KMS-11 (cell line): ENCODE measurements around the gene BEAN1.
A peak's percentile ranks its signal among the peaks of the same experiment; 100 is the strongest.

ENCODE experiments used
- H2AFZ ChIP-seq: fragments of 200-600 bp; sonication (generic); 2 replicates; pipeline ENCODE4 v1.6.1; 2016; ENCODE audit warnings: antibody characterized with exemption, mixed run types, low read depth
- H3K27ac ChIP-seq: fragments of 200-600 bp; sonication (generic); 2 replicates; pipeline ENCODE4 v1.6.1; 2016; ENCODE audit warnings: mild to moderate bottlenecking, mixed run types
- H3K27me3 ChIP-seq: fragments of 200-600 bp; sonication (generic); 2 replicates; pipeline ENCODE4 v1.6.1; 2017; ENCODE audit warnings: mild to moderate bottlenecking, low read depth, mixed run types, moderate library complexity; ENCODE audit not compliant: insufficient read depth
- H3K36me3 ChIP-seq: fragments of 200-600 bp; sonication (generic); 2 replicates; pipeline ENCODE4 v1.6.1; 2017; ENCODE audit warnings: mild to moderate bottlenecking, mixed run types; ENCODE audit not compliant: insufficient read depth
- H3K4me1 ChIP-seq: fragments of 200-600 bp; sonication (generic); 2 replicates; pipeline ENCODE4 v1.6.1; 2016; ENCODE audit warnings: mild to moderate bottlenecking, low read depth, mixed run types; ENCODE audit not compliant: poor library complexity, severe bottlenecking
- H3K4me2 ChIP-seq: fragments of 200-600 bp; sonication (generic); 2 replicates; pipeline ENCODE4 v1.7.0; 2016; ENCODE audit warnings: mild to moderate bottlenecking, mixed run types
- H3K4me3 ChIP-seq: fragments of 200-600 bp; sonication (generic); IDR thresholded peaks from 2 replicates; pipeline ENCODE4 v1.6.1; 2017; ENCODE audit warnings: low read depth, low read length, mixed read lengths; ENCODE audit not compliant: insufficient read depth
- H3K79me2 ChIP-seq: fragments of 200-600 bp; sonication (generic); 2 replicates; pipeline ENCODE4 v1.6.1; 2016; ENCODE audit warnings: low read depth, mixed run types; ENCODE audit not compliant: insufficient read depth
- H3K9ac ChIP-seq: fragments of 200-600 bp; sonication (generic); 2 replicates; pipeline ENCODE4 v1.6.1; 2016; ENCODE audit warnings: mild to moderate bottlenecking, mixed run types
- H4K20me1 ChIP-seq: fragments of 200-600 bp; sonication (generic); 2 replicates; pipeline ENCODE4 v1.6.1; 2016; ENCODE audit warnings: mild to moderate bottlenecking, mixed run types; ENCODE audit not compliant: insufficient read depth
- TF ChIP-seq, protein P1 (sequence below): fragments of 200-600 bp; sonication (generic); conservative IDR thresholded peaks from 2 replicates; pipeline ENCODE4 v1.6.1; 2017; ENCODE audit warnings: low read depth, mild to moderate bottlenecking, antibody characterized with exemption, low read length, moderate library complexity, mixed read lengths

Gene BEAN1

DNA sequence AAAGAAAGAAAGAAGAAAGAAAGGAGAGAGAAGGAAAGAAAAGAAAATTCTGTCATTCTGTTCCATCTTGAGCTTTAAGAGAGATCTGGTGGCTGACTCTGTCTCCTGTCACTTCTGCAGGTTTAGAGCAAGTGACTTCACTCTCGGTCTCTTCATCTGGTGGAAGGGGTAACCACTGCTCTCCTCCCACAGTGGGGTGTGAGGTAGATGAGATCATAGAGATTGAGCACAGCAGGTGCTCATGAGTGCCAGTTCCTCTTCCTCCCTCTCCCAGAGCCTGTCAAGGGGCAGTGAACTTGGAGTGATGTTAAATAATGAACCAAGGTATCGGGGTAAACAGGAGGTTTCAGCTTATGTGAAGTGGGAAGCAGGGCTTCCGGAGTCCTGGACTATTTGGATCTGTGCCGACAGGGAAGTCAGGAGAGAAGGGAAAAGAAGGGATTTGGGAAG, 47.7 kb downstream of the BEAN1 start:
- Histone ChIP-seq H3K4me3 (no peak overlapping the region), H4K20me1 (no peaks in the 10 kb centered on the region), H2AFZ (peak overlapping the region; percentile 46; the same call in 1 of the 2 replicates), H3K79me2 (no peaks in the 10 kb centered on the region), H3K4me1 (peaks cover 43% of the 10 kb centered on the region), H3K36me3 (no peaks in the 10 kb centered on the region), H3K27ac (no peak overlapping the region; the same call in 1 of the 2 replicates), H3K9ac (peak overlapping the region; percentile 3; the same call in 1 of the 2 replicates), H3K27me3 (no peaks in the 10 kb centered on the region), H3K4me2 (peak overlapping the region; percentile 53; the same call in 1 of the 2 replicates)
- TF ChIP-seq, protein P1, sequence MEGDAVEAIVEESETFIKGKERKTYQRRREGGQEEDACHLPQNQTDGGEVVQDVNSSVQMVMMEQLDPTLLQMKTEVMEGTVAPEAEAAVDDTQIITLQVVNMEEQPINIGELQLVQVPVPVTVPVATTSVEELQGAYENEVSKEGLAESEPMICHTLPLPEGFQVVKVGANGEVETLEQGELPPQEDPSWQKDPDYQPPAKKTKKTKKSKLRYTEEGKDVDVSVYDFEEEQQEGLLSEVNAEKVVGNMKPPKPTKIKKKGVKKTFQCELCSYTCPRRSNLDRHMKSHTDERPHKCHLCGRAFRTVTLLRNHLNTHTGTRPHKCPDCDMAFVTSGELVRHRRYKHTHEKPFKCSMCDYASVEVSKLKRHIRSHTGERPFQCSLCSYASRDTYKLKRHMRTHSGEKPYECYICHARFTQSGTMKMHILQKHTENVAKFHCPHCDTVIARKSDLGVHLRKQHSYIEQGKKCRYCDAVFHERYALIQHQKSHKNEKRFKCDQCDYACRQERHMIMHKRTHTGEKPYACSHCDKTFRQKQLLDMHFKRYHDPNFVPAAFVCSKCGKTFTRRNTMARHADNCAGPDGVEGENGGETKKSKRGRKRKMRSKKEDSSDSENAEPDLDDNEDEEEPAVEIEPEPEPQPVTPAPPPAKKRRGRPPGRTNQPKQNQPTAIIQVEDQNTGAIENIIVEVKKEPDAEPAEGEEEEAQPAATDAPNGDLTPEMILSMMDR = no peak

DNA sequence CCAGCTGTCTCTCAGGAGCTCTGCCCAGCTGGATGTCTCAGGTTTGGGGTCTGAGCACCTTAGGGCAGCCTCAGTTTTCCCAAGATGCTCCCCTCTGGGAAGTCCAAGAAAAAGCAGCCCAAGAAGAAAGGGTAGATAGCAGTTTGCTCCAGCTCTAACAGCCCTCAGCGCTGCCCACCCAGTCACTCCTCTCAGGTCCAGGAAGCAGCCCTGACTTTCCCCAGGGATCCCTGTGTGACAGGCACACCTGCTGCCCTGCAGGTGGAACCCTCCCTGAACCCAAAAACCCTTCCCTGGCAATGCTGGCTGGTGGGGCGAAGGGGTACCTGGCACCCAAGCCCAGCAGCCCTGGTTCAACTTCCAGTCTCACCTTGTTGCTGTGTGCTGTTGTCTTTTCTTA, 48.1 kb downstream of the BEAN1 start:
- Histone ChIP-seq H2AFZ (peak overlapping the region; percentile 46; the same call in 1 of the 2 replicates), H3K27me3 (no peaks in the 10 kb centered on the region), H3K4me3 (no peak overlapping the region), H3K36me3 (no peaks in the 10 kb centered on the region), H3K9ac (no peak overlapping the region), H4K20me1 (no peaks in the 10 kb centered on the region), H3K4me1 (peaks cover 43% of the 10 kb centered on the region), H3K27ac (no peak overlapping the region; the same call in 1 of the 2 replicates), H3K79me2 (no peaks in the 10 kb centered on the region), H3K4me2 (peak overlapping the region; percentile 53; the same call in 1 of the 2 replicates)
- TF ChIP-seq, protein P1 = no peak

DNA sequence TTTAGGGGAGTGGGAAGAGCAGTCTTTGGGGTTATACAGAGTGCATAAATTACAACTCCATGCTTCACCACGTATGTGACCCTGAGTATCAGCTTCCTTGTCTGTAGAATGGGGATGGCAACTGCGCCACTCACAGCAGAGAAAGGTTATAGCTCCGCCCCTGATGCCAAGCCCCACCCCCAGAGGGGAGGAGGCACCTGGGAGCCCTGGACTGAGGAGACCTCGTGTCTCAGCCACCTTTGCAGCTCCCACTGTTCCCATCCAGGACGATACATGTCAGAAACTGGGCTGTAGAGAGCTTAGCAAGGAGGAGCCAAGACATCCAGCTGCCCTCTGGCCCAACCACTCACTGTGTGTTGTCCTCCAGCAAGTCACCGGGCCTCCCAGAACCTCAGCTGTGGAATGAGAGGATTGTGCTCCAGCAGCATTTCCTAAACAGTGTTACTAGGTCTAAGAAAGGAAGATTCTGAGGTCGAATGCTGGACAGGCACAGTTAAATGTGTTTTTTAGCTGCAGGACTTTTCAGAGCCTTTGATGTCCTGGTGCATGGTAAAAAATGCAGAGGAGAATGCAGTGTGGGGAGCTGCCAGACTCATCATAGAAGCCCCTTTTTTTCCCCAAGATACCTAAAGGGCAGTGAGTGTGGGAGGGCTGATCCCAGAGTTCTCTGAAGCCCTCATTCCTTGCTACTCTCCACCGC, 49.4 kb downstream of the BEAN1 start:
- Histone ChIP-seq H3K79me2 (no peaks in the 10 kb centered on the region), H3K4me2 (no peak overlapping the region), H4K20me1 (no peaks in the 10 kb centered on the region), H3K27ac (no peak overlapping the region), H2AFZ (peak overlapping the region; percentile 53; the same call in 1 of the 2 replicates), H3K4me3 (no peak overlapping the region), H3K27me3 (no peaks in the 10 kb centered on the region), H3K36me3 (no peaks in the 10 kb centered on the region), H3K4me1 (peaks cover 43% of the 10 kb centered on the region), H3K9ac (no peak overlapping the region)
- TF ChIP-seq, protein P1 = no peak

DNA sequence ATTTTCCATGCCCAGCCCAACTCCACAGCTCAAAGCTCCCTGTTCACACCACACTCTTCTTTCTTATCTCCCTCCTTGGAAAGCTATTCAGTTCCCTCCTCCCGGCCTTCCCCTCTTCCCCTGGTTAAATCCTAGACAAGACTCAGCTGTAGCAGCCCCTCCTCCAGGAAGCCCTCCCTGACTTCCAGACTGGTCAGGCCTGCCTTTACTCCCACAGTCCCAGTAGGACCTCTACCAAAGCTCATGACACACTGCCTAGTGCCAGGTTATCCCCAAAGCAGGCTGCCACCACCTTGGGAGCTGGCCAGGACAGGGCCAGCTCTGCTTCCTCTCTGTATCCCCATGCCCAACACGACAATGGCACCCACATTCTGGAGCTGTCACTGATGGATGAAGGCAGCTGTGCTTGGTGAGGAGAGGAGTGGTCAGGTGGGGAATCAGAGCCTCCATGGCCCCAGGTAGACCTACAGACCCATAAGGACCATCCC, 50.0 kb downstream of the BEAN1 start:
- no peaks in the 10 kb centered on the region for H4K20me1 ChIP-seq
- TF ChIP-seq, protein P1 = no peak
- H3K9ac ChIP-seq = no peak overlapping the region
- no peak overlapping the region for H2AFZ ChIP-seq
- no peaks in the 10 kb centered on the region for H3K27me3 ChIP-seq
- H3K79me2 ChIP-seq = no peaks in the 10 kb centered on the region
- no peaks in the 10 kb centered on the region for H3K36me3 ChIP-seq
- no peak overlapping the region for H3K4me3 ChIP-seq
- H3K27ac ChIP-seq = no peak overlapping the region
- H3K4me2 ChIP-seq = no peak overlapping the region
- H3K4me1 ChIP-seq = peaks cover 43% of the 10 kb centered on the region
